Erythroblast (primary cell): ENCODE data around the gene TLR1.
"Not testable (repeated sequence)": the region's sequence is repeated elsewhere in the genome, so short reads cannot be mapped to it uniquely, and the experiment has no call there.

Experiments used
- DNase-seq, 2 experiments: peaks; one replicate each; lab custom pipeline; 2025; lab: John Stamatoyannopoulos, UW
- GATA1 ChIP-seq: IDR thresholded peaks from 2 replicates; pipeline ENCODE4 v1.6.1; 2011; ENCODE audit warnings: low read depth, mild to moderate bottlenecking, control low read depth, low read length, moderate library complexity
- POLR2A ChIP-seq: IDR thresholded peaks from 2 replicates; pipeline ENCODE4 v1.6.1; 2011; ENCODE audit warnings: mild to moderate bottlenecking, low read length

TLR1 gene

GRCh38 chr4:38820329-38821061, 15.9 kb upstream of the TLR1 start:
- no peak for TF ChIP-seq GATA1
- TF ChIP-seq POLR2A, result no peak
- DNase-seq, result no peak

- no peak for DNase-seq
Observed at GRCh38 chr4:38819569-38819968, 15.0 kb upstream of the TLR1 start.

GRCh38 chr4:38818441-38818976, 13.9 kb upstream of the TLR1 start:
- TF ChIP-seq GATA1 (no peak), POLR2A (no peak)
- DNase-seq, result no peak

More at GRCh38 chr4:38819569-38819968, 15.0 kb upstream of the TLR1 start:
- no peak for TF ChIP-seq GATA1
- no peak for TF ChIP-seq POLR2A

- DNase-seq, result no peak
- TF ChIP-seq POLR2A (no peak), GATA1 (no peak)
Observed at GRCh38 chr4:38815885-38816782, 11.5 kb upstream of the TLR1 start.

GRCh38 chr4:38814386-38814785, 9.8 kb upstream of the TLR1 start:
- no peak for DNase-seq
- TF ChIP-seq POLR2A (no peak), GATA1 (no peak)

- TF ChIP-seq POLR2A (no peak), GATA1 (no peak)
- no peak for DNase-seq
Observed at GRCh38 chr4:38811297-38811696, 6.7 kb upstream of the TLR1 start.

- DNase-seq, result not testable (repeated sequence)
Observed at GRCh38 chr4:38807462-38807861, 2.9 kb upstream of the TLR1 start.

- not testable (repeated sequence) for DNase-seq
Observed at GRCh38 chr4:38806251-38806650, 1.7 kb upstream of the TLR1 start.

GRCh38 chr4:38805530-38806145, 1.0 kb upstream of the TLR1 start:
- peak in 1 of 2 experiments; percentile 12 for DNase-seq
- no peak for TF ChIP-seq POLR2A

GRCh38 chr4:38803833-38804653, 548 bp downstream of the TLR1 start:
- no peak for DNase-seq
- no peak for TF ChIP-seq POLR2A
- no peak for TF ChIP-seq GATA1

- DNase-seq, result peak; percentile 4 to 44
- TF ChIP-seq GATA1 (no peak), POLR2A (no peak)
Observed at GRCh38 chr4:38802561-38803355, 1.8 kb downstream of the TLR1 start.

GRCh38 chr4:38800961-38801450, 3.6 kb downstream of the TLR1 start:
- DNase-seq, result no peak
- no peak for TF ChIP-seq GATA1
- TF ChIP-seq POLR2A, result no peak
